Measurements from ENCODE around the gene COMMD2.
A peak's percentile ranks its signal among the peaks of the same experiment; 100 is the strongest.

Gene COMMD2

GRCh38 chr3:149752051-149752787 is at the start of gene COMMD2:
Gene COMMD2, minus strand, starts transcription at chr3:149752489. Its CDS starts 45 bp downstream, at chr3:149752444.
- peak; percentile 48 for DNase-seq (ENCODE audit: low read depth)

- DNase-seq (ENCODE audit: low read depth), result no peak
Observed at GRCh38 chr3:149801639-149802038, 49.4 kb upstream of the COMMD2 start.

- DNase-seq (ENCODE audit: low read depth), result no peak
Observed at GRCh38 chr3:149801195-149801594, 48.9 kb upstream of the COMMD2 start.

- DNase-seq (ENCODE audit: low read depth), result no peak
Observed at GRCh38 chr3:149800693-149801092, 48.4 kb upstream of the COMMD2 start.

- DNase-seq (ENCODE audit: low read depth), result no peak
Observed at GRCh38 chr3:149796026-149796425, 43.7 kb upstream of the COMMD2 start.

GRCh38 chr3:149792452-149793270 is 40.4 kb upstream of the COMMD2 start, which contains the start of gene ANKUB1:
Gene ANKUB1, minus strand, starts transcription at chr3:149792554. Its CDS starts 188 bp downstream, at chr3:149792366.
- no peak for DNase-seq (ENCODE audit: low read depth)

- no peak for DNase-seq (ENCODE audit: low read depth)
Observed at GRCh38 chr3:149790698-149791097, 38.4 kb upstream of the COMMD2 start.

GRCh38 chr3:149790268-149790667 is 38.0 kb upstream of the COMMD2 start:
- DNase-seq (ENCODE audit: low read depth), result no peak

- no peak for DNase-seq (ENCODE audit: low read depth)
Observed at GRCh38 chr3:149784064-149784704, 31.9 kb upstream of the COMMD2 start.

- DNase-seq (ENCODE audit: low read depth), result no peak
Observed at GRCh38 chr3:149783576-149783975, 31.3 kb upstream of the COMMD2 start.

GRCh38 chr3:149781741-149782140 is 29.5 kb upstream of the COMMD2 start:
- no peak for DNase-seq (ENCODE audit: low read depth)

GRCh38 chr3:149781211-149781610 is 28.9 kb upstream of the COMMD2 start:
- DNase-seq (ENCODE audit: low read depth), result no peak

- no peak for DNase-seq (ENCODE audit: low read depth)
Observed at GRCh38 chr3:149777414-149778214, 25.3 kb upstream of the COMMD2 start.

GRCh38 chr3:149776170-149776569 is 23.9 kb upstream of the COMMD2 start:
- DNase-seq (ENCODE audit: low read depth), result no peak

- no peak for DNase-seq (ENCODE audit: low read depth)
Observed at GRCh38 chr3:149772861-149773260, 20.6 kb upstream of the COMMD2 start.

GRCh38 chr3:149771652-149772271 is 19.5 kb upstream of the COMMD2 start:
- DNase-seq (ENCODE audit: low read depth), result peak; percentile 6

- no peak for DNase-seq (ENCODE audit: low read depth)
Observed at GRCh38 chr3:149770246-149770645, 18.0 kb upstream of the COMMD2 start.

GRCh38 chr3:149768704-149769103 is 16.4 kb upstream of the COMMD2 start:
- DNase-seq (ENCODE audit: low read depth), result no peak

- no peak for DNase-seq (ENCODE audit: low read depth)
Observed at GRCh38 chr3:149767720-149768119, 15.4 kb upstream of the COMMD2 start.

GRCh38 chr3:149765762-149766334 is 13.6 kb upstream of the COMMD2 start:
- DNase-seq (ENCODE audit: low read depth), result no peak

- DNase-seq (ENCODE audit: low read depth), result no peak
Observed at GRCh38 chr3:149764302-149764701, 12.0 kb upstream of the COMMD2 start.

Data from stimulated activated CD4-positive, alpha-beta T cell treated with anti-CD3 and anti-CD28 coated beads, Interleukin-2, amount 100 ng/mL, for 4 hours (primary cell).